ENCODE measurements around the gene WNT3A. TPM values are rescaled to one million over a fixed set of nuclear protein-coding genes. Genes with fewer than 3 reads are reported as not detected.

Gene WNT3A
- total RNA-seq, 1 experiment from 2014 or later: 0.31 TPM

Other genes starting within 250 kb of the WNT3A start
- not detected in 2 replicates for gene PRSS38, start 191.3 kb upstream of the WNT3A start, total RNA-seq (2014; rRNA removed; shearing (Covaris generic))
- 3.2 and 4.0 TPM in 2 replicates for gene WNT9A, start 59.1 kb upstream of the WNT3A start, total RNA-seq (2014; rRNA removed; shearing (Covaris generic))
- gene ARF1, start 75.7 kb downstream of the WNT3A start, total RNA-seq (2014; rRNA removed; shearing (Covaris generic)): 292 and 326 TPM in 2 replicates
- 38.9 and 45.7 TPM in 2 replicates for gene C1orf35, start 96.3 kb downstream of the WNT3A start, total RNA-seq (2014; rRNA removed; shearing (Covaris generic))
- 109 and 172 TPM in 2 replicates for gene MRPL55, start 102.3 kb downstream of the WNT3A start, total RNA-seq (2014; rRNA removed; shearing (Covaris generic))
- gene GUK1, start 133.3 kb downstream of the WNT3A start, total RNA-seq (2014; rRNA removed; shearing (Covaris generic)): 216 and 224 TPM in 2 replicates
- gene GJC2, start 142.9 kb downstream of the WNT3A start, total RNA-seq (2014; rRNA removed; shearing (Covaris generic)): 1.7 TPM in 2 replicates
- gene IBA57, start 158.8 kb downstream of the WNT3A start, total RNA-seq (2014; rRNA removed; shearing (Covaris generic)): 21.2 and 23.3 TPM in 2 replicates
- gene OBSCN, start 201.0 kb downstream of the WNT3A start, total RNA-seq (2014; rRNA removed; shearing (Covaris generic)): 18.9 and 25.2 TPM in 2 replicates